Measurements from ENCODE around the gene MGST1.

Gene MGST1

GRCh38 chr12:16347391-16348298 lies at the start of gene MGST1:
Gene MGST1 (plus strand): TSS chr12:16347645. CDS start chr12:16354253, 6,608 bp downstream.
- DNase-seq (ENCODE audit: low read depth in 2 of 2): no peak

GRCh38 chr12:16299403-16299802 lies 48.0 kb upstream of the MGST1 start:
- DNase-seq (ENCODE audit: low read depth in 2 of 2): no peak

GRCh38 chr12:16300122-16300521 lies 47.3 kb upstream of the MGST1 start:
- no peak for DNase-seq (ENCODE audit: low read depth in 2 of 2)

- DNase-seq (ENCODE audit: low read depth in 2 of 2): no peak
Measured at GRCh38 chr12:16300736-16301135, 46.7 kb upstream of the MGST1 start.

- DNase-seq (ENCODE audit: low read depth in 2 of 2): no peak
Measured at GRCh38 chr12:16303939-16304338, 43.5 kb upstream of the MGST1 start.

- DNase-seq (ENCODE audit: low read depth in 2 of 2): no peak
Measured at GRCh38 chr12:16307856-16308475, 39.5 kb upstream of the MGST1 start.

GRCh38 chr12:16310934-16311333 lies 36.5 kb upstream of the MGST1 start:
- no peak for DNase-seq (ENCODE audit: low read depth in 2 of 2)

- DNase-seq (ENCODE audit: low read depth in 2 of 2): no peak
Measured at GRCh38 chr12:16323010-16323409, 24.4 kb upstream of the MGST1 start.

GRCh38 chr12:16323638-16324037 lies 23.8 kb upstream of the MGST1 start:
- DNase-seq (ENCODE audit: low read depth in 2 of 2): no peak

- DNase-seq (ENCODE audit: low read depth in 2 of 2): no peak
Measured at GRCh38 chr12:16324272-16324671, 23.2 kb upstream of the MGST1 start.

GRCh38 chr12:16324772-16325171 lies 22.7 kb upstream of the MGST1 start:
- DNase-seq (ENCODE audit: low read depth in 2 of 2): no peak

GRCh38 chr12:16325426-16325825 lies 22.0 kb upstream of the MGST1 start:
- no peak for DNase-seq (ENCODE audit: low read depth in 2 of 2)

- DNase-seq (ENCODE audit: low read depth in 2 of 2): no peak
Measured at GRCh38 chr12:16327963-16328362, 19.5 kb upstream of the MGST1 start.

- DNase-seq (ENCODE audit: low read depth in 2 of 2): no peak
Measured at GRCh38 chr12:16329594-16329993, 17.9 kb upstream of the MGST1 start.

- no peak for DNase-seq (ENCODE audit: low read depth in 2 of 2)
Measured at GRCh38 chr12:16330560-16330959, 16.9 kb upstream of the MGST1 start.

GRCh38 chr12:16331998-16332397 lies 15.4 kb upstream of the MGST1 start:
- DNase-seq (ENCODE audit: low read depth in 2 of 2): no peak

- no peak for DNase-seq (ENCODE audit: low read depth in 2 of 2)
Measured at GRCh38 chr12:16335838-16336237, 11.6 kb upstream of the MGST1 start.

GRCh38 chr12:16344269-16344668 lies 3.2 kb upstream of the MGST1 start:
- no peak for DNase-seq (ENCODE audit: low read depth in 2 of 2)

GRCh38 chr12:16345105-16345504 lies 2.3 kb upstream of the MGST1 start:
- DNase-seq (ENCODE audit: low read depth in 2 of 2): no peak

GRCh38 chr12:16346958-16347357 lies 487 bp upstream of the MGST1 start:
- DNase-seq (ENCODE audit: low read depth in 2 of 2): no peak

GRCh38 chr12:16348435-16349130 lies 1.1 kb downstream of the MGST1 start:
- no peak for DNase-seq (ENCODE audit: low read depth in 2 of 2)

GRCh38 chr12:16349131-16349460 lies 1.7 kb downstream of the MGST1 start:
- no peak for DNase-seq (ENCODE audit: low read depth in 2 of 2)

GRCh38 chr12:16350682-16351081 lies 3.2 kb downstream of the MGST1 start:
- DNase-seq (ENCODE audit: low read depth in 2 of 2): no peak
